Measurements from ENCODE around the gene SLC4A5.

DNA sequence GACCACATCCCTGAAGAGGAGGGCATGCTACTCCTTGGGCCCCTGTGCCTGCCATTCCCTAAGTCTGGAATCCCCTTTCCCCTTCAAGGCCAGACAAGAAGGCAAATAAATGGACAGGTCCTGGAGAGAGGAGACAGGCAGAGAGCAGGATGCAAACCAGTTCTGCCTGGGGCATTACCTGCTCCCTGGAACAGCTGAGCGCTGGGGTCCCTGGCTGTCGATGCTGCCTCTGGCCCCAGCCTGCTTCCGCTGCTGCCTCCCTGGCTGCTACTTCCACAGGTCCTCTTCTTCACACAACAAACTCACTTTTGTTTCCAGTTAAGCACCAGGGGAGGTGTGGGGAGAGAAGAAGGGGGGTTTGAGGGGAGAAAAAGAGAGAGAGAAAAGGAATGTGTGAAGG lies 53.1 kb downstream of the SLC4A5 start:
- TF ChIP-seq, protein P1, sequence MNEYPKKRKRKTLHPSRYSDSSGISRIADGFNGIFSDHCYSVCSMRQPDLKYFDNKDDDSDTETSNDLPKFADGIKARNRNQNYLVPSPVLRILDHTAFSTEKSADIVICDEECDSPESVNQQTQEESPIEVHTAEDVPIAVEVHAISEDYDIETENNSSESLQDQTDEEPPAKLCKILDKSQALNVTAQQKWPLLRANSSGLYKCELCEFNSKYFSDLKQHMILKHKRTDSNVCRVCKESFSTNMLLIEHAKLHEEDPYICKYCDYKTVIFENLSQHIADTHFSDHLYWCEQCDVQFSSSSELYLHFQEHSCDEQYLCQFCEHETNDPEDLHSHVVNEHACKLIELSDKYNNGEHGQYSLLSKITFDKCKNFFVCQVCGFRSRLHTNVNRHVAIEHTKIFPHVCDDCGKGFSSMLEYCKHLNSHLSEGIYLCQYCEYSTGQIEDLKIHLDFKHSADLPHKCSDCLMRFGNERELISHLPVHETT (tag by site-specific recombination; IDR thresholded peaks at IDR 0.05): no peak
- TF ChIP-seq SALL2 (tag by site-specific recombination; IDR thresholded peaks at IDR 0.05; ENCODE audit: borderline replicate concordance) (no peak), ZNF670 (tag by site-specific recombination; IDR thresholded peaks at IDR 0.05; ENCODE audit: low read depth) (no peak)
- TF ChIP-seq, protein P2, sequence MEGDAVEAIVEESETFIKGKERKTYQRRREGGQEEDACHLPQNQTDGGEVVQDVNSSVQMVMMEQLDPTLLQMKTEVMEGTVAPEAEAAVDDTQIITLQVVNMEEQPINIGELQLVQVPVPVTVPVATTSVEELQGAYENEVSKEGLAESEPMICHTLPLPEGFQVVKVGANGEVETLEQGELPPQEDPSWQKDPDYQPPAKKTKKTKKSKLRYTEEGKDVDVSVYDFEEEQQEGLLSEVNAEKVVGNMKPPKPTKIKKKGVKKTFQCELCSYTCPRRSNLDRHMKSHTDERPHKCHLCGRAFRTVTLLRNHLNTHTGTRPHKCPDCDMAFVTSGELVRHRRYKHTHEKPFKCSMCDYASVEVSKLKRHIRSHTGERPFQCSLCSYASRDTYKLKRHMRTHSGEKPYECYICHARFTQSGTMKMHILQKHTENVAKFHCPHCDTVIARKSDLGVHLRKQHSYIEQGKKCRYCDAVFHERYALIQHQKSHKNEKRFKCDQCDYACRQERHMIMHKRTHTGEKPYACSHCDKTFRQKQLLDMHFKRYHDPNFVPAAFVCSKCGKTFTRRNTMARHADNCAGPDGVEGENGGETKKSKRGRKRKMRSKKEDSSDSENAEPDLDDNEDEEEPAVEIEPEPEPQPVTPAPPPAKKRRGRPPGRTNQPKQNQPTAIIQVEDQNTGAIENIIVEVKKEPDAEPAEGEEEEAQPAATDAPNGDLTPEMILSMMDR (tag by site-specific recombination; IDR thresholded peaks at IDR 0.05): no peak

Data from HEK293 (cell line).